B cell (primary cell): ENCODE data around the gene TRANK1. TPM values are rescaled to one million over a fixed set of nuclear protein-coding genes. Genes with fewer than 3 reads are reported as not detected.

Source experiments
- ATAC-seq: fragments of 200-7000 bp; cut with Tn5 transposase; one replicate; pipeline ENCODE4 v1.10.0; 2021; ENCODE audit warnings: low read depth, mild to moderate bottlenecking, moderate number of reproducible peaks, moderate library complexity
- CTCF ChIA-PET: fragments of 350-600 bp; sonication (Branson Sonifier 250); formaldehyde crosslinking; loops from one replicate; lab custom pipeline; 2021; ENCODE audit warnings: antibody characterized with exemption, inconsistent platforms; lab: Charles Lee
- POLR2A ChIA-PET: fragments of 350-600 bp; sonication (Branson Sonifier 250); formaldehyde crosslinking; loops from one replicate; lab custom pipeline; 2021; ENCODE audit warnings: antibody characterized with exemption; lab: Charles Lee
- DNase-seq: peaks from one replicate; pipeline ENCODE4 v3.0.0; 2013
- H2AFZ ChIP-seq: 2 replicates; pipeline ENCODE4 v1.6.1; 2012; ENCODE audit warnings: mild to moderate bottlenecking, low read depth, low read length; ENCODE audit not compliant: insufficient read depth, poor library complexity, severe bottlenecking
- H3K27ac ChIP-seq, 2 donors: 1 replicate in 1 of 2; 2 replicates in 1 of 2; pipeline ENCODE4 v1.5.1; 2012 to 2013; ENCODE audit warnings: low read length in 2 of 2, mild to moderate bottlenecking in 2 of 2, moderate library complexity in 1 of 2
- H3K27me3 ChIP-seq, 4 experiments: fragments of 200-600 bp in 1 of 4; sonication (generic) in 1 of 4; replicated peaks in 1 of 4; 1 replicate in 2 of 4; 2 replicates in 2 of 4; pipeline versions ENCODE4 v1.6.1 to v1.7.0; 2013 to 2016; ENCODE audit warnings: low read length in 3 of 4, mild to moderate bottlenecking in 2 of 4, mixed read lengths in 1 of 4, moderate library complexity in 1 of 4; ENCODE audit not compliant: insufficient read depth in 4 of 4, control insufficient read depth in 3 of 4; ENCODE audit errors: control extremely low read depth in 1 of 4
- H3K36me3 ChIP-seq, 2 experiments: replicated peaks in 1 of 2; 1 replicate in 1 of 2; 2 replicates in 1 of 2; pipeline versions ENCODE4 v1.6.1 to v1.7.1; 2013; ENCODE audit warnings: low read length in 1 of 2; ENCODE audit not compliant: insufficient read depth in 2 of 2, control insufficient read depth in 1 of 2; ENCODE audit errors: control extremely low read depth in 1 of 2, extremely low read depth in 1 of 2
- H3K4me1 ChIP-seq, 2 donors: fragments of 200-600 bp in 1 of 2; sonication (generic) in 1 of 2; 1 replicate in 1 of 2; 2 replicates in 1 of 2; pipeline versions ENCODE4 v1.5.1 to v1.6.1; 2013 to 2017; ENCODE audit warnings: low read length in 2 of 2; ENCODE audit not compliant: control insufficient read depth in 2 of 2, insufficient read depth in 2 of 2
- H3K4me2 ChIP-seq: replicated peaks from 2 replicates; pipeline ENCODE3; 2012; ENCODE audit warnings: mild to moderate bottlenecking, low read depth, low read length; ENCODE audit not compliant: poor library complexity, severe bottlenecking
- H3K4me3 ChIP-seq, 5 experiments: fragments of 200-600 bp in 1 of 5; sonication (generic) in 1 of 5; 1 replicate in 3 of 5; 2 replicates in 2 of 5; pipeline versions ENCODE4 v1.5.1 to v1.7.0; 2011 to 2016; ENCODE audit warnings: low read length in 4 of 5, mild to moderate bottlenecking in 4 of 5, low read depth in 2 of 5, control low read depth in 1 of 5, moderate library complexity in 1 of 5; ENCODE audit not compliant: insufficient read depth in 1 of 5; ENCODE audit errors: control extremely low read depth in 1 of 5, extremely low read depth in 1 of 5
- H3K79me2 ChIP-seq: fragments of 200-600 bp; sonication (generic); one replicate; pipeline ENCODE4 v1.6.0; 2016; ENCODE audit warnings: low read length; ENCODE audit not compliant: control insufficient read depth, insufficient read depth
- H3K9ac ChIP-seq: fragments of 200-600 bp; sonication (generic); 2 replicates; pipeline ENCODE4 v1.6.1; 2017; ENCODE audit warnings: mild to moderate bottlenecking, low read length, moderate library complexity
- H3K9me3 ChIP-seq, 3 donors: one replicate each; pipeline versions ENCODE4 v1.6.1 to v1.7.1; 2013; ENCODE audit warnings: low read length in 2 of 3; ENCODE audit not compliant: control insufficient read depth in 2 of 3, insufficient read depth in 1 of 3; ENCODE audit errors: control extremely low read depth in 1 of 3
- H4K20me1 ChIP-seq: 2 replicates; pipeline ENCODE4 v1.6.0; 2012; ENCODE audit warnings: mild to moderate bottlenecking, low read length; ENCODE audit not compliant: insufficient read depth, control insufficient read depth, poor library complexity, severe bottlenecking
- H3K27ac Mint-ChIP-seq: one replicate; pipeline ENCODE4 v1.8.0; 2021; ENCODE audit warnings: mixed read lengths
- H3K27me3 Mint-ChIP-seq: one replicate; pipeline ENCODE4 v1.8.0; 2021; ENCODE audit warnings: mixed read lengths
- H3K4me1 Mint-ChIP-seq: one replicate; pipeline ENCODE4 v1.8.0; 2021; ENCODE audit warnings: mixed read lengths
- H3K4me3 Mint-ChIP-seq: one replicate; pipeline ENCODE4 v1.8.0; 2021; ENCODE audit warnings: mixed read lengths
- H3K9me3 Mint-ChIP-seq: one replicate; pipeline ENCODE4 v1.8.0; 2022; ENCODE audit warnings: mixed read lengths; ENCODE audit not compliant: insufficient read depth
- EZH2 ChIP-seq: IDR thresholded peaks from 2 replicates; pipeline ENCODE4 v1.6.1; 2012; ENCODE audit warnings: borderline replicate concordance, low read depth, mild to moderate bottlenecking, moderate library complexity, low read length; ENCODE audit not compliant: insufficient read depth, poor library complexity, severe bottlenecking
- WGBS: methylation state at CpG from one replicate; pipeline ENCODE4 v1.1.5; 2013; ENCODE audit warnings: missing lambda C conversion rate; ENCODE audit not compliant: insufficient coverage; 5-methylcytosine and 5-hydroxymethylcytosine counted together
- intact Hi-C: fragments of 100-400 bp; cut with micrococcal nuclease; formaldehyde crosslinking; loops from one replicate; pipeline ENCODE4 v1.10.0; 2022
- polyA plus RNA-seq: library from polyadenylated mRNA; depleted of rRNA; stranded (reverse); fragments of >200 nt; gene quantifications from 2 replicates; pipeline ENCODE4 v1.2.3, GENCODE V29; 2012
- total RNA-seq, 2 donors: library from RNA; stranded (reverse); fragments of 120-200 nt in 1 of 2; gene quantifications; 1 replicate in 1 of 2; 2 replicates in 1 of 2; pipeline versions ENCODE4 v1.2.3 to v1.2.4, GENCODE V29; 2013 to 2022
- TF ChIP-seq, protein P1 (sequence below): fragments of 200-600 bp; IDR thresholded peaks from one replicate; pipeline ENCODE4 v1.8.0; 2022; ENCODE audit warnings: antibody characterized with exemption, mild to moderate bottlenecking

The TRANK1 gene
- total and polyA plus RNA-seq, 2 donors (not counting 1 experiment from before 2014, with no cell fraction given) = 20.8 to 147 TPM

DNA sequence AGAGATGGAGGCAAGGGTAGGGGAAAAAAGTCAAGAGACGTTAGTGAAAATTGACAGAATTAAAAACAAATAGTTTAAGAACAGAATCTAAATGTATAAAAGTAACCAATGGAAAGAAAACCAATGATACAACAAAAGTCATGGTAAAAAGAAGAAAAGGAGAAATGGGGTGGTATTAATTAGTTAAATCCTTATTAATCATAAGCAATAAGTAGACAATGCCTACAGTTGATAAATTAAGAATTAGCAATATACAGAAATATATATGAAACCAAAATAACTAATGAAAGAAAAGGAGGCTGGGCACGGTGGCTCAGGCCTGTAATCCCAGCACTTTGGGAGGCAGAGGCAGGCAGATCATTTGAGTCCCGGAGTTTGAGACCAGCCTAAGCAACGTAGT is 24.2 kb upstream of the TRANK1 start:
- no peaks in the 10 kb centered on the region for H3K36me3 ChIP-seq
- no peaks in the 10 kb centered on the region for H3K9me3 ChIP-seq
- ATAC-seq = no peak
- H3K27ac ChIP-seq = peak overlapping the region; percentile 74 to 84
- H4K20me1 ChIP-seq = no peaks in the 10 kb centered on the region
- WGBS = 94% methylated on average over 3 of the region's 4 CpGs
- Mint-ChIP-seq H3K4me1 (peaks cover 31% of the 10 kb centered on the region), H3K9me3 (no peaks in the 10 kb centered on the region), H3K27ac (peak overlapping the region; percentile 91), H3K27me3 (no peaks in the 10 kb centered on the region), H3K4me3 (no peak overlapping the region)
- peak overlapping the region; percentile 29 for H3K4me2 ChIP-seq
- H2AFZ ChIP-seq = no peak overlapping the region
- H3K9ac ChIP-seq = no peak overlapping the region
- ChIA-PET POLR2A (interaction anchor here (0.6 to 1.6 kb wide), 5 partner anchors 21 to 102 kb away, joined by 3 to 9 read pairs (median 3); partner anchors contain the start of genes EPM2AIP1, MLH1 and TRANK1), CTCF (interaction anchor here (0.7 to 1.8 kb wide), 5 partner anchors 10 to 105 kb away, joined by 3 to 27 read pairs (median 5); no protein-coding TSS in a partner anchor)
- H3K4me3 ChIP-seq = no peak overlapping the region
- TF ChIP-seq, protein P1, sequence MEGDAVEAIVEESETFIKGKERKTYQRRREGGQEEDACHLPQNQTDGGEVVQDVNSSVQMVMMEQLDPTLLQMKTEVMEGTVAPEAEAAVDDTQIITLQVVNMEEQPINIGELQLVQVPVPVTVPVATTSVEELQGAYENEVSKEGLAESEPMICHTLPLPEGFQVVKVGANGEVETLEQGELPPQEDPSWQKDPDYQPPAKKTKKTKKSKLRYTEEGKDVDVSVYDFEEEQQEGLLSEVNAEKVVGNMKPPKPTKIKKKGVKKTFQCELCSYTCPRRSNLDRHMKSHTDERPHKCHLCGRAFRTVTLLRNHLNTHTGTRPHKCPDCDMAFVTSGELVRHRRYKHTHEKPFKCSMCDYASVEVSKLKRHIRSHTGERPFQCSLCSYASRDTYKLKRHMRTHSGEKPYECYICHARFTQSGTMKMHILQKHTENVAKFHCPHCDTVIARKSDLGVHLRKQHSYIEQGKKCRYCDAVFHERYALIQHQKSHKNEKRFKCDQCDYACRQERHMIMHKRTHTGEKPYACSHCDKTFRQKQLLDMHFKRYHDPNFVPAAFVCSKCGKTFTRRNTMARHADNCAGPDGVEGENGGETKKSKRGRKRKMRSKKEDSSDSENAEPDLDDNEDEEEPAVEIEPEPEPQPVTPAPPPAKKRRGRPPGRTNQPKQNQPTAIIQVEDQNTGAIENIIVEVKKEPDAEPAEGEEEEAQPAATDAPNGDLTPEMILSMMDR = no peak
- TF ChIP-seq EZH2 = no peak
- intact Hi-C loops = no loop called here
- H3K27me3 ChIP-seq = no peaks in the 10 kb centered on the region
- DNase-seq = no peak
- H3K4me1 ChIP-seq = peaks cover 25 to 28% of the 10 kb centered on the region in 2 donors
- H3K79me2 ChIP-seq = no peaks in the 10 kb centered on the region

DNA sequence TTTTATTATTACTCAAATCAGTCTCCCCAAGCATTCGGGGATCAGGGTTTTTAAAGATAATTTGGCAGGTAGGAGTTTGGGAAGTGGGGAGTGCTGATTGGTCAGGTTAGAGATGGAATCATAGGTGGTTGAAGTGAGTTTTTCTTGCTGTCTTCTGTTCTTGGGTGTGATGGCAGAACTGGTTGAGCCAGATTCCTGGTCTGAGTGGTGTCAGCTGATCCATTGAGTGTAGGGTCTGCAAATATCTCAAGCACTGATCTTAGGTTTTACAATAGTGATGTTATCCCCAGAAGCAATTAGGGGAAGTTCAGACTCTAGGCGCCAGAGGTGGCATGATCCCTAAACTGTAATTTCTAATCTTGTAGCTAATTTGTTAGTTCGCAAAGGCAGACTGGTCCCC is 20.6 kb upstream of the TRANK1 start:
- Mint-ChIP-seq H3K4me3 (no peak overlapping the region), H3K27me3 (no peaks in the 10 kb centered on the region)
- H3K4me2 ChIP-seq = peak overlapping the region; percentile 0

More for the DNA sequence above, 20.6 kb upstream of the TRANK1 start:
- Histone ChIP-seq H3K4me3 (no peak overlapping the region), H3K27ac (no peak overlapping the region), H3K9ac (no peak overlapping the region), H3K9me3 (no peaks in the 10 kb centered on the region), H2AFZ (no peak overlapping the region), H4K20me1 (no peaks in the 10 kb centered on the region), H3K4me1 (peaks cover 25 to 28% of the 10 kb centered on the region in 2 donors), H3K79me2 (no peaks in the 10 kb centered on the region), H3K36me3 (no peaks in the 10 kb centered on the region), H3K27me3 (no peaks in the 10 kb centered on the region)
- WGBS = 80% methylated on average over 1 of the region's 3 CpGs
- Mint-ChIP-seq H3K27ac (no peak overlapping the region), H3K4me1 (peaks cover 28% of the 10 kb centered on the region), H3K9me3 (no peaks in the 10 kb centered on the region)
- no peak for TF ChIP-seq EZH2
- TF ChIP-seq, protein P1 = no peak
- ATAC-seq (no peak), DNase-seq (no peak)
- ChIA-PET POLR2A (interaction anchor here (0.6 kb wide), 1 partner anchor 24 kb away, joined by 7 read pairs; no protein-coding TSS in a partner anchor), CTCF (interaction anchor here (0.6 to 1.2 kb wide), 2 partner anchors 9 to 93 kb away, joined by 3 to 4 read pairs; no protein-coding TSS in a partner anchor)
- intact Hi-C loops = no loop called here
